ENCODE data around the gene CEP72.
"Not testable (repeated sequence)": the region's sequence is repeated elsewhere in the genome, so short reads cannot be mapped to it uniquely, and the experiment has no call there.

Gene CEP72

GRCh38 chr5:573206-573605 is 38.9 kb upstream of the CEP72 start:
- H3K4me1 ChIP-seq (ENCODE audit: low read depth, poor library complexity, severe bottlenecking), result no peaks in the 10 kb centered on the region
- no peaks in the 10 kb centered on the region for H3K36me3 ChIP-seq (ENCODE audit: insufficient read depth)
- no peaks in the 10 kb centered on the region for H4K20me1 ChIP-seq (ENCODE audit: insufficient read depth)
- no peak overlapping the region for H3K4me2 ChIP-seq
- TF ChIP-seq CTCF (conservative IDR thresholded peaks at IDR 0.05; ENCODE audit: low read depth, low read length), result no peak
- no peaks in the 10 kb centered on the region for H3K79me2 ChIP-seq (ENCODE audit: insufficient read depth, low read depth)
- no peak overlapping the region for H2AFZ ChIP-seq (ENCODE audit: low read depth)
- no peak overlapping the region for H3K27ac ChIP-seq
- no peak overlapping the region for H3K9ac ChIP-seq
- H3K4me3 ChIP-seq (IDR thresholded peaks at IDR 0.05; ENCODE audit: insufficient read depth, low read depth, low read length), result no peak overlapping the region
- H3K27me3 ChIP-seq (ENCODE audit: insufficient read depth, low read depth), result peaks cover 70% of the 10 kb centered on the region; the same call in 1 of the 2 replicates

- no peaks in the 10 kb centered on the region for H3K4me1 ChIP-seq (ENCODE audit: low read depth, poor library complexity, severe bottlenecking)
- H3K4me3 ChIP-seq (IDR thresholded peaks at IDR 0.05; ENCODE audit: insufficient read depth, low read depth, low read length), result no peak overlapping the region
- H3K27me3 ChIP-seq (ENCODE audit: insufficient read depth, low read depth), result peaks cover 70% of the 10 kb centered on the region; the same call in 1 of the 2 replicates
- no peaks in the 10 kb centered on the region for H4K20me1 ChIP-seq (ENCODE audit: insufficient read depth)
- H2AFZ ChIP-seq (ENCODE audit: low read depth), result no peak overlapping the region
- no peak overlapping the region for H3K27ac ChIP-seq
- no peak for TF ChIP-seq CTCF (conservative IDR thresholded peaks at IDR 0.05; ENCODE audit: low read depth, low read length)
- no peak overlapping the region for H3K9ac ChIP-seq
- no peaks in the 10 kb centered on the region for H3K79me2 ChIP-seq (ENCODE audit: insufficient read depth, low read depth)
- no peaks in the 10 kb centered on the region for H3K36me3 ChIP-seq (ENCODE audit: insufficient read depth)
- no peak overlapping the region for H3K4me2 ChIP-seq
Observed at GRCh38 chr5:573976-574375, 38.2 kb upstream of the CEP72 start.

GRCh38 chr5:574906-575305 is 37.2 kb upstream of the CEP72 start:
- Histone ChIP-seq H3K36me3 (ENCODE audit: insufficient read depth) (no peaks in the 10 kb centered on the region), H3K9ac (no peak overlapping the region), H3K4me2 (no peak overlapping the region), H3K4me3 (IDR thresholded peaks at IDR 0.05; ENCODE audit: insufficient read depth, low read depth, low read length) (no peak overlapping the region), H2AFZ (ENCODE audit: low read depth) (no peak overlapping the region), H3K27ac (no peak overlapping the region), H3K79me2 (ENCODE audit: insufficient read depth, low read depth) (no peaks in the 10 kb centered on the region), H3K27me3 (ENCODE audit: insufficient read depth, low read depth) (peaks cover 70% of the 10 kb centered on the region; the same call in 1 of the 2 replicates), H3K4me1 (ENCODE audit: low read depth, poor library complexity, severe bottlenecking) (no peaks in the 10 kb centered on the region), H4K20me1 (ENCODE audit: insufficient read depth) (no peaks in the 10 kb centered on the region)
- no peak for TF ChIP-seq CTCF (conservative IDR thresholded peaks at IDR 0.05; ENCODE audit: low read depth, low read length)

GRCh38 chr5:575636-576035 is 36.5 kb upstream of the CEP72 start:
- Histone ChIP-seq H3K27ac (no peak overlapping the region), H3K4me2 (no peak overlapping the region), H3K27me3 (ENCODE audit: insufficient read depth, low read depth) (peaks cover 74% of the 10 kb centered on the region; the same call in 1 of the 2 replicates), H4K20me1 (ENCODE audit: insufficient read depth) (no peaks in the 10 kb centered on the region), H3K79me2 (ENCODE audit: insufficient read depth, low read depth) (no peaks in the 10 kb centered on the region), H3K4me1 (ENCODE audit: low read depth, poor library complexity, severe bottlenecking) (no peaks in the 10 kb centered on the region), H3K4me3 (IDR thresholded peaks at IDR 0.05; ENCODE audit: insufficient read depth, low read depth, low read length) (no peak overlapping the region), H3K9ac (no peak overlapping the region), H3K36me3 (ENCODE audit: insufficient read depth) (no peaks in the 10 kb centered on the region), H2AFZ (ENCODE audit: low read depth) (no peak overlapping the region)
- no peak for TF ChIP-seq CTCF (conservative IDR thresholded peaks at IDR 0.05; ENCODE audit: low read depth, low read length)

- H3K4me2 ChIP-seq; H3K27ac ChIP-seq; H3K4me3 ChIP-seq (IDR thresholded peaks at IDR 0.05; ENCODE audit: insufficient read depth, low read depth, low read length); H4K20me1 ChIP-seq (ENCODE audit: insufficient read depth); H3K36me3 ChIP-seq (ENCODE audit: insufficient read depth); H2AFZ ChIP-seq (ENCODE audit: low read depth); H3K4me1 ChIP-seq (ENCODE audit: low read depth, poor library complexity, severe bottlenecking); H3K79me2 ChIP-seq (ENCODE audit: insufficient read depth, low read depth); H3K9ac ChIP-seq: not testable (repeated sequence)
- H3K27me3 ChIP-seq (ENCODE audit: insufficient read depth, low read depth), result peaks cover 74% of the 10 kb centered on the region
Observed at GRCh38 chr5:577214-577613, 34.9 kb upstream of the CEP72 start.

Data from KMS-11 (cell line).